IPS-NIHi7 (cell line): ENCODE results near the gene SLC22A23.

ENCODE experiments used
- DNase-seq: peaks from one replicate; pipeline ENCODE4 v3.0.0; 2012; ENCODE audit warnings: mixed read lengths; ENCODE audit errors: extremely low spot score

Gene SLC22A23

GRCh38 chr6:3421143-3421542 lies 35.7 kb downstream of the SLC22A23 start:
- DNase-seq = no peak

GRCh38 chr6:3419624-3420272 lies 37.1 kb downstream of the SLC22A23 start:
- DNase-seq = no peak

GRCh38 chr6:3418496-3419060 lies 38.3 kb downstream of the SLC22A23 start:
- no peak for DNase-seq

GRCh38 chr6:3417473-3417872 lies 39.4 kb downstream of the SLC22A23 start:
- DNase-seq = no peak

GRCh38 chr6:3415490-3415889 lies 41.4 kb downstream of the SLC22A23 start:
- DNase-seq = no peak

- peak; percentile 61 for DNase-seq
Observed at GRCh38 chr6:3415082-3415453, 41.8 kb downstream of the SLC22A23 start.

GRCh38 chr6:3414327-3415081 lies 42.3 kb downstream of the SLC22A23 start:
- peak; percentile 49 for DNase-seq

GRCh38 chr6:3413592-3413991 lies 43.3 kb downstream of the SLC22A23 start:
- DNase-seq = no peak

GRCh38 chr6:3412779-3413500 lies 43.9 kb downstream of the SLC22A23 start:
- DNase-seq = no peak

- DNase-seq = no peak
Observed at GRCh38 chr6:3411967-3412778, 44.7 kb downstream of the SLC22A23 start.

GRCh38 chr6:3410385-3411360 lies 46.2 kb downstream of the SLC22A23 start:
- peak; percentile 84 for DNase-seq

- DNase-seq = no peak
Observed at GRCh38 chr6:3409699-3410384, 47.0 kb downstream of the SLC22A23 start.

GRCh38 chr6:3408665-3409064 lies 48.2 kb downstream of the SLC22A23 start:
- DNase-seq = no peak

GRCh38 chr6:3407840-3408239 lies 49.0 kb downstream of the SLC22A23 start:
- DNase-seq = no peak

GRCh38 chr6:3406891-3407809 lies 49.7 kb downstream of the SLC22A23 start:
- DNase-seq = no peak

- DNase-seq = no peak
Observed at GRCh38 chr6:3406362-3406821, 50.5 kb downstream of the SLC22A23 start.

GRCh38 chr6:3405679-3406078 lies 51.2 kb downstream of the SLC22A23 start:
- DNase-seq = no peak

- DNase-seq = no peak
Observed at GRCh38 chr6:3405182-3405518, 51.7 kb downstream of the SLC22A23 start.
